AG10803 (cell line): ENCODE results near the gene KRT8.
"Not testable (repeated sequence)": the region's sequence is repeated elsewhere in the genome, so short reads cannot be mapped to it uniquely, and the experiment has no call there.

ENCODE experiments used
- DNase-seq: peaks from one replicate; pipeline ENCODE4 v3.0.0; 2010; ENCODE audit warnings: low read depth
- H3K4me3 ChIP-seq: 2 replicates; pipeline ENCODE4 v1.5.1; 2011; ENCODE audit warnings: mild to moderate bottlenecking, low read length, control low read depth
- CTCF ChIP-seq: conservative IDR thresholded peaks from 2 replicates; pipeline ENCODE4 v1.5.1; 2011; ENCODE audit warnings: mild to moderate bottlenecking, low read length, control low read depth, inconsistent platforms

KRT8 gene

GRCh38 chr12:52904509-52905300 lies at the start of gene KRT8:
Gene KRT8 (minus strand): TSS chr12:52905076. CDS start chr12:52904981, 95 bp downstream.
- H3K4me3 ChIP-seq, DNase-seq: not testable (repeated sequence)

GRCh38 chr12:52953181-52953841 lies 48.4 kb upstream of the KRT8 start:
- no peak overlapping the region for H3K4me3 ChIP-seq

GRCh38 chr12:52952076-52952801 lies 47.4 kb upstream of the KRT8 start:
- no peak for TF ChIP-seq CTCF
- no peak overlapping the region for H3K4me3 ChIP-seq
- DNase-seq: no peak

More at GRCh38 chr12:52953181-52953841, 48.4 kb upstream of the KRT8 start:
- no peak for DNase-seq
- TF ChIP-seq CTCF: no peak

- no peak overlapping the region for H3K4me3 ChIP-seq
- DNase-seq: no peak
- no peak for TF ChIP-seq CTCF
Observed at GRCh38 chr12:52951640-52952039, 46.8 kb upstream of the KRT8 start.

- no peak for DNase-seq
- H3K4me3 ChIP-seq: no peak overlapping the region
Observed at GRCh38 chr12:52951126-52951525, 46.2 kb upstream of the KRT8 start.

GRCh38 chr12:52950553-52950952 lies 45.7 kb upstream of the KRT8 start:
- no peak for DNase-seq
- no peak overlapping the region for H3K4me3 ChIP-seq
- TF ChIP-seq CTCF: no peak

More at GRCh38 chr12:52951126-52951525, 46.2 kb upstream of the KRT8 start:
- no peak for TF ChIP-seq CTCF
